ENCODE data around the gene DIPK1B.
"Not testable (repeated sequence)": the region's sequence is repeated elsewhere in the genome, so short reads cannot be mapped to it uniquely, and the experiment has no call there.

Gene DIPK1B

DNA sequence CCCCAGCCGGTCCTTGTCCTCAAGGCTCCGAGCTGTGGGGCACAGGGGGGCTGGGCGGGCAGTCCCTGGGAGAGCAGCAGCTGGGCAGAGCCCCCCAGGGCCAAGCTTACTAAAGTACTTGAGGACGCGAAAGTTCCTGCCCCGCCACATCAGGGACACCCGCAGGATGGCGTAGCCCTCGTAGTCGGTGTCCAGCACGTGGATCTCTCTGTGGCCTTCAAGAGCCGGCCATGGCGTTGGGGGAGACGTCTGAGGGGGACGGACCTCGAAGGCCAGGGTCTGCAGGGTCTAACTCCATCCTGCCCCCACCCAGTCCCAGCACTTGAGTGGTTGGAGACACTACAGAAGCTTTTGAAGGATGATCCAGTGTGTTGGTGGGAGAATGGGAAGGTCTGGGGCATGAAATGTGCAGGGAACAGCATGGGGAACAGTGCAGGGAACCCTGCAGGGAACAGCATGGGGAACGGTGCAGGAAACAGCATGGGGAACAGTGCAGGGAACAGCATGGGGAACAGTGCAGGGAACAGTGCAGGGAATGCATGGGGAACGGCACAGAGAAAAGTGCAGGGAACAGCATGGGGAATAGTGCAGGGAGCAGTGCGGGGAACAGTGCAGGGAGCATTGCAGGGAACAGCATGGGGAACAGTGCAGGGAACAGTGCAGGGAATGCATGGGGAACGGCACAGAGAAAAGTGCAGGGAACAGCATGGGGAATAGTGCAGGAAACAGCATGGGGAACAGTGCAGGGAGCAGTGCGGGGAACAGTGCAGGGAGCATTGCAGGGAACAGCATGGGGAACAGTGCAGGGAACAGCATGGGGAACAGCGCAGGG is 43.1 kb downstream of the DIPK1B start:
- not testable (repeated sequence) for DNase-seq

- DNase-seq, result no peak
Measured at GRCh38 chr9:136756134-136756438, 43.7 kb downstream of the DIPK1B start.

- DNase-seq, result no peak
Measured at GRCh38 chr9:136756836-136757235, 44.5 kb downstream of the DIPK1B start.

GRCh38 chr9:136757328-136757727 is 45.0 kb downstream of the DIPK1B start:
- no peak for DNase-seq

DNA sequence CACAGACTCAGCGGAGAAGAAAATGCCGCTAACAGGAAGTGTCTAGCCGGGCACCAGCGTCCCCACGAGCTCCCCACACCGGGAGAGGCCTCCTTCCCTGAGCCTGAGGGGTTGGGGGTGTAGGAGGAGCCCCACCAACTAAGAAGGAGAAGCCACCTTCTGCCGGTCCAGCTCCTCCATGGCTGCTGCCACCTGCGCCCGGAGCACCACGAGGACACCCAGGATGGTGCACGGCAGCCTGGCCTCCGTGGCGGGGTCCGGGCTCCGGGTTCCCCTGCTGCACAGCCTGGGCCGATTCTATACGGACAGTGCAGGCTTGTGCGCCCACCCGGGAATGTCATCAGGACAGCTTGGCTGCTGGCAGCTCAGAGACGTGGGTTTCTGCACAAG is 45.4 kb downstream of the DIPK1B start:
- DNase-seq, result no peak

- DNase-seq, result no peak
Measured at GRCh38 chr9:136759001-136759400, 46.6 kb downstream of the DIPK1B start.

DNA sequence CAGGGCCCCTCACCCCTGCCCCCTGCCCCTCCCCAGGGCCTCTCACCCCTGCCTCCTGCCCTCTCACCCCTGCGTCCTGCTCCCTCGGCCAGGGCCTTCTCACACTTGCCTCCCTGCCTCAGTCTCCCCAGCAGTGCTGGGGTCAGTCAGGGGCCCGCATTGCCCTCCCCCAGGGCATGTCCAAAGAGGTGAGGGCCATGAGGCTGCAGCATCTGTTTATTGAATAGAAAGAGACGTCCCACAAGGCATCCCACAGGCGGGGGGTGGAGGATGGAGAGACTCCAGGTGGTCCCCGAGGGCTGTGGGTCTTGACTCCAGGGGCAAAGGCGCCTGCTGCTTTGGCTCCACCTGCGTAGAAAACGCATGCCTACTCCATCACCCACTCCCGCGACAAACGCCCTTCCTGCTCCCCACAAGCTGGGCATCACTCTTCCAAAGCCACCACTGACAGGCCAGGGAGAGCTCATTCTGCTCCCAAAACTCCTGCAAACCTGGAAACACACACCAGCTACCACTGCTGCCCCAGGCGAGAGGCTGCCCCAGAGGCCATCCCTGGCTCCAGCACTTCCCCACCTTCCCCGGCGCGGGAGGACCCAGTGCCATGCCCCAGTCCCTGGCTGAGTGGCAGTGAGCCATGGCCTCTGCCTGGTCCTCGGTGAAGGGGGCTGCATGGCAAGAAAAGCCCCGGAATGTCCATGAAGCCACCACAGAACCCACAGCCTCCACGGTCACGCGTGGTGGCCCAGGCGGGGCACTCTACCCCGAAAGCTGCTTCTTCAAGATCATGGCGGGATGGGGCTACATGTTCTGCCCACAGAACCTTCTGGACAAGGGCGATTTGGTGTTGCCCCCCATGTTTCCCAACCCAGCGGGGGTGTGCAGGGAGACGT is 47.3 kb downstream of the DIPK1B start:
- DNase-seq, result no peak

DNA sequence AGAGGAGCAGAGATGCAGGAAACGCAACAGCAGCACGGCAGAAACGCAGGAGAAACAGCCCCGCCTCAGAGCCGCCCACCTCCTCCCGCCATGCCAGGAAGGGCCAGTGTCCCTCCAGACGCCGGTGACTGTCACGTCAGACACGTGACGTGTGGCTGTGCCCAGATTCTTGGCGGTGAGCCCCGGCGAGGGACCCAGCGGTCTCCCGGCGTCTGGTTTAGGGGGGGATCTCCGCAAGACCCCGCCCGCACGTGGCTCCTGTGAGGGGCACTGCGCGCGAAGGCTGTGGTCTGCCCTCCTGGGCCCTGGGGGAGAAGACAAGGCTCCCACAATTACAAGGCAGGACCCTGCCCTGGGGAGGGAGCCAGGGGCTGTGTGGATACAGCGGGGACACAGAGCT is 48.1 kb downstream of the DIPK1B start:
- DNase-seq, result no peak

DNA sequence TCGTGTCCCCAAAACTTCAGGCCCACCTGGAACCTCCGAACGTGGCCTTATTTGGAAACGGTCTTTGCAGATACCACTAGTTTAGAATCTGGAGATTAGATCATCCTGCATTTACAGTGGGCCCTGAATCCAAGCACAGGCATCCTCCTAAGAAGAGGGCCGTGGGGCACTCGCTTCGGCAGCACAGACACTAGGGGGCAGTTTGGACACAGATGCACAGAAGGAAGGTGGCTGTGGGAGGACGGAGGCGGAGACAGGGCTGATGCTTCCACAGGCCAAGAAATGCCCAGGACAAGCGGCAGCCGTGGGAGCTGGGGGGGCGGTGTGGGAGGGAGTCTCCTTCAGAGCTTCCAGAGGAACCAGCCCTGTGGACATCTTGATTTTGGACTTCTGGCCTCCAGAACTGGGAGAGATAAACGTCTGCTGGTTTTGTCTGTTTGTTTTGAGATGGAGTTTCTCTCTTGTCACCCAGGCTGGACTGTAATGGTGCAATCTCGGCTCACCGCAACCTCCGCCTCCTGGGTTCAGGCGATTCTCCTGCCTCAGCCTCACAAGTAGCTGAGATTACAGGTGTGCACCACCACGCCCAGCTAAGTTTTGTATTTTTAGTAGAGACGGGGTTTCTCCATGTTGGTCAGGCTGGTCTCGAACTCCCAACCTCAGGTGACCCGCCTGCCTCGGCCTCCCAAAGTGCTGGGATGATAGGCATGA is 48.6 kb downstream of the DIPK1B start:
- not testable (repeated sequence) for DNase-seq

DNA sequence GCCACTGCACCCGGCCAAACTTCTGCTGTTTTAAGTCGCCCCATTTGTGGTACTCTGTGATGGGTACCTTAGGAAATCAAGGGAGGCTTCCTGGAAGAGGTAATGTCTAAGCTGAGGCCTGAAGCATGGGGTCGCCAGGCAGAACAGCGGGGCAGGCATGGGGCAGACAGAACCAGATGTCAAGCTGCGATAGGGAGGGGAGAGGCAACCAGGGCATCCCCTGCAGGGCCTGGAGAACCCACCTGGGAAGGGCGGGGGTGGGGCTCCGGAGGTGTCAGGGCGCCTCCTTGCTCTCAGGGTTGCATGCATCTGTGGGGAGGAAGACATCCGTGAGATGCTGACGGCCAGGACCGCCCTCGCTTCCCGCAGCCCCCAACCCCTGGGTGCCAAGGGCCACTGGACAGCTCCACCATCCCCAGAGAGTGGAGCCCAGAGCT is 49.2 kb downstream of the DIPK1B start:
- no peak for DNase-seq

DNA sequence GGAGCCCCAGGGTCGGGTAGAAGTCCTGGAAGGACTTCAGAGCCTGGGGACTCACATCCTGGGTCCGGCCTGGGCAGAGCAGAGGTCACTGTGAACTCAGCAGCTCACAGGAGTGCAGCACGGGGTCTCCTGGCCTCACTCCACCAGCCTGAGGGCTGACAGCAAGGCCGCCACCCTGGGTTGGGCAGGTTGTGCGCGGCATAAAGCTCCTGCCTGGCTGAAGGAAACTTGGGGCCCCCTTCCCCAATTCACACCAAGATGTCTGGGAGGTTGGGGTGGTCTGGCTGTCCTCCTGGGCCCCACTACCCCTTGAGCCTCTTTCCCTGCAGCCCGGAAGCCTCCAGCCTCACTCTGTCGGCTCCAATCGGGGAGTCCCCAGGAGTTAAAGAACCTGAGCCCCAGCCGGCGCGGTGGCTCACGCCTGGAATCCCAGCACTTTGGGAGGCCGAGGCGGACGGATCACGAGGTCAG is 49.9 kb downstream of the DIPK1B start:
- no peak for DNase-seq

DNA sequence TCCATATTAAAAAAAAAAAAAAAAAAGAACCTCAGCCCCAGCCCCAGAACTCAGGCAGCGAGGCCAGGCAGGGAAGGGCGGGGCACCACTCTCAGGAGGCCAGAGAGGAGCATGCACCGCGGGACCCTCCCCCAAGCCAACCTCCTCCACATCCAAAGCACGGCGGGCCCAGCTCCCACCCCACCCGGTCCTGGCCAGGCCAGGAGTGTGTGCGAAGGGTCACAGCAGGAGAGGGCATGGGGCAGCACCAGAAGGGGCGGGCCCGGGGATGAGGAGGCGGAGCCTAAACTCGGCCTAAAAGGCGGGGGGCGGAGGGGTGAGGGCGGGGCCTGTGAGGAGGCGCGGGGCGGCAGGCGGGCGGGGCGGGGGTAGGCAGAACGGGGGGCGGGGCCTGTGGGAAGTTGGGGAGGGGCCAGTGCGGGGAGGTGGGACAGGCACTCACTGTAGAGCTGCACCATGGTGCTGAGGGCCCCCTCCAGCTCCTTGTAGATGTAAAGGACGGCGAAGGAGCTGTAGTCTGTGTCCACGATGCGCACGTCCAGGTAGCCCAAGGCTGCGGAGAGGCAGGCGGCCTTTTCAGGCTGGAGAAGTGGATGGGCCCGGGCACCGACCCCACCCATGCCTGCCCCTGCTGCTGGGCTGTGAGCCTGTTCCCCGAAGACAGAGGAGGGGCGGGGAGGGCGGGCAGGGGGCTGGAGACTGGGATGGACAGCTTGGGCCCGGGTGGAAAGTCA is 50.7 kb downstream of the DIPK1B start:
- DNase-seq, result no peak

GRCh38 chr9:136763649-136764035 is 51.3 kb downstream of the DIPK1B start:
- DNase-seq, result no peak

DNA sequence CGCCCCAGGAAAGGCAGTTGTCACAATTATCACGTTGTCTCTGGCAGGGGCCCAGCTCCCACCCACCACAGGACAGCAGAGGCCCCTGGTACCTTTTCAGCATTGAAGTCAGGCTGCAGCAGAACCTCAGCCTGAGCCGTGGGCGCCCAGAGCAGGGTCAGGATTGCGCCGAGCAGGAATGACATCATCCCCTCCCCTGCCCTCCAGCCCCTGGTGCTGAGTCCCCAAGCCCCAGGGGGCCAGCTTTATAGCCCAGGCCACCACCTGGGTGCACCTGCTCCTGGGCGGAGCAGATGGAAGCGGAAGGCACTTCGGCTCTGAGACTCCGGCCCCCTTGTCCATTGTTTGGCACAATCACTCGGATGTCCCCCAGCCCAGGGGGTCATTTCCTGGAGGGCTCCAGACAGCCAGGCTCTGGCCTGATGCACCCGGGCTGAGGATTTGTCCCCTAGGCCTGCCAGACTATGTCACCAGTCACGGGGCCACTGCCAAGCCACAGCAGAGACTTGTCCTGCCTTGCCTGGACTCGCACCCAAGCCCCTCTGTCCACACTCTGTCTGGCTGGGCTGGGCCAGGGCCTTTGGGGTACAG is 52.0 kb downstream of the DIPK1B start, which contains the start of gene LCN15:
Gene LCN15, minus strand, starts transcription at position 218 of the 591 bp plus-strand sequence. Its CDS starts 30 bp downstream, at position 188.
- DNase-seq, result no peak

DNA sequence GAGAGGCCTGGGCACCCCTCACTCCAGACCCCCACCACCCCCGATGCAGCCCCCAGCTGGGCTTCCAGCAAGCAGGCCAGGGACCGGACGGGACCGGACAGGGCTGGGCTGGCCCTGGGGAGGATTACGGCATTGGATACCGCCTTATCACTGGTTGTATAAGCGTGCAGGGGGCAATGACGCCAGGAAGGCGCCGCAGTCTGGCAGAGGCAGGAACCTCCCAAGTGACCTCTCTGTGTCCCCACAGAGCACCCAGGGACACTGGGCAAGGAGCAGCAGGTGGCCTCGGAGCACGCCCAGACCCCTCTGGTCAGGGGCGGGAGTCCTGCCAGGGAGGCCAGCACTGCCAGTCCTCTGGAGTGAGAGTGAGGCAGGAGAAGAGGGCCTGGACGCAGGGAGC is 52.7 kb downstream of the DIPK1B start:
- no peak for DNase-seq

GRCh38 chr9:136765745-136766409 is 53.5 kb downstream of the DIPK1B start:
- not testable (repeated sequence) for DNase-seq

- DNase-seq, result not testable (repeated sequence)
Measured at GRCh38 chr9:136766410-136767120, 54.2 kb downstream of the DIPK1B start.

DNA sequence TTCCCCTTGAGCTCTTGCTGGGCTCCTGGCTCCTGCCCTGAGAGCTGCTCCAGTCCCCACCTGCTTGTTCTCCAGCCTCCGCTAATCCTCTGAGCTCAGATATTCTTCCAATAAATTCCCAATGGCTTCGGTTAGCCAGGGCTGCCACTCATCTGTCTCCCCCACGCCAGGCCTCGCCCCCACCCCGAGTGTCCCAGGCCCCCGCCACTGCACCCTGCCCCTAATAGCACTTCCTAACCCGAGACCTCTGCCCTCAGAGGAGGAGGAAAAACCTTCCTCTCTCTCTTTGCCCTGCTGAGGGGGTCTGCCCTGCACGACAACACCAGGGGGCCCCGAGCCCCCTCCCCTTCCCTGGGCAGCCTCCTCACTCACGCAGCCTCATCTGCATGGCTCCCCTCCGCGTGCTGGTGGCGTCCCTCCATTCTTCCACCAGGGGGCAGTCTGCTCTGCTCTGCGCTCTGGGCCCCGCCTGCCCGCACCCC is 57.4 kb downstream of the DIPK1B start:
- DNase-seq, result peak; percentile 78

DNA sequence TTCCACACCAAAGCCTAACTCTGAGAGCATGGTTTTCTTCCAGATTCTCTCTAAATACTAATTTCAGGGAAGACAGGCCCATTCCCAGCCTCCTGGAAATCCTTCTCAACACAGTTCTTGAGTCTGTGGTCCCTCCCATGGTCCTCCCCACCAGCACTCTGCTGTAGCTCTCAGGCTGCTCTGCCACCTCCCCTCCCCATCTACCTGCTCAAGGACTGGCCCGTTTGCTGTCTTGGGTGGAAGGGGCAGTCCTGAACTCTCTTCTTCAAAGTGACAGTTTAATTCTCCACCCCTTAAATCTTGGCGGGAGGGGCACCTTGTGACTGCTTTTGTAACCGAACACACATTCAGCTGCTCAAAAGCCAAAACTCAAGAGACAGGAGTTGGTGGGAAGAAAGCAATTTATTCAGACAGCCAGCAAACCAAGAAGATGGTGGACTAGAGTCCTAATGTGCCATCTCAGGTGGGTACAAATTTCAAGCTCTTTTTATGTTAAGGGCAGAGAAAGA is 59.6 kb downstream of the DIPK1B start:
- DNase-seq, result no peak

DNA sequence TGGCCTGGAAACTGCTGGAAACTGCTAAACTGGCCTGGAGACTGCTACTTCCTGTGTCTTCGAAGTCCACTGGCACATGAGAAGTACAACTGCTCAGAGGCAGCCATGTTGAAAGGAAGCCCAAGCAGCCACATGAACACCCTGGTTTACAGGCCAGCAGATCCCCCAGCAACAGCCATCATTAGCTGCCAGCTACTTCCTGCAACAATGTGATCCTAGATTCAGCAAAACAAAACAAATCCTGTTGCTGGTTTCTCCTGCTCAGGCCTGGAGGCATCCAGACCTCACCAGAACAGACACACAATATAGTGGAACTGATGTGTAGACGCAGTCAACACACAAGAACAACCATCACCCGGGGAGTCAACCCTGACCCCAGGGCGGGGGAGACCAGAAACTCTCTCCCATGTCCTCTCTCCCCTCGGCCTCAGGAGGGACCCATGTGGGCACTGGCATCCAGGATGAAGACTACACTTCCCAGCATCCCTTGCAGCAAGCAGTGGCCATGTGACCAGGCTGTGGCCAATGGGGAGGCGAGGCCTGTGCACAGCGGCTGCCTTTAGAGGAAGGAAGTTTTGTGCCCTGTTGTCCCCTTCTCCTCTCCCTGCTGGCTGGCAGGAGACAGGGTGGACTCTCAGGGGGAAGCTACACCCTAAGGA is 61.1 kb downstream of the DIPK1B start:
- DNase-seq, result no peak
